ENCODE data around the gene LRP1B.

- TF ChIP-seq CTCF (IDR thresholded peaks at IDR 0.05; ENCODE audit: low read depth, low read length, missing input control), result no peak
- TF ChIP-seq SP1 (IDR thresholded peaks at IDR 0.05), result no peak
- TF ChIP-seq ZBTB33 (IDR thresholded peaks at IDR 0.05), result no peak
- no peak for TF ChIP-seq RXRA (IDR thresholded peaks at IDR 0.05)
- no peak for TF ChIP-seq JUND (IDR thresholded peaks at IDR 0.05)
- no peak for TF ChIP-seq YY1 (IDR thresholded peaks at IDR 0.05)
- TF ChIP-seq REST (IDR thresholded peaks at IDR 0.05), result no peak
- TF ChIP-seq FOXA1 (IDR thresholded peaks at IDR 0.05), result no peak
Observed at GRCh38 chr2:141844231-141844630, 286.6 kb downstream of the LRP1B start.
